GM19463 (cell line): ENCODE measurements around the gene EML5.

Experiments used
- ATAC-seq: cut with Tn5 transposase; IDR thresholded peaks from one replicate; pipeline ENCODE4 v1.9.1; 2021; ENCODE audit warnings: mild to moderate bottlenecking, moderate library complexity; ENCODE audit not compliant: unreplicated experiment

EML5 gene

GRCh38 chr14:88568196-88568595 is 224.6 kb downstream of the EML5 start:
- ATAC-seq: no peak

GRCh38 chr14:88565427-88565826 is 227.3 kb downstream of the EML5 start:
- no peak for ATAC-seq

- ATAC-seq: no peak
Measured at GRCh38 chr14:88563845-88564244, 228.9 kb downstream of the EML5 start.

- peak; percentile 94 for ATAC-seq
Measured at GRCh38 chr14:88562831-88563686, 229.7 kb downstream of the EML5 start, which contains the start of gene ZC3H14. ZC3H14 (plus strand) TSS chr14:88563037; CDS start chr14:88563134, 97 bp downstream.

GRCh38 chr14:88562532-88562830 is 230.3 kb downstream of the EML5 start:
- no peak for ATAC-seq
